MCF 10A (cell line): Measurements from ENCODE around the gene PRPF4. TPM values are rescaled to one million over a fixed set of nuclear protein-coding genes. Genes with fewer than 3 reads are reported as not detected.
"Not testable (repeated sequence)": the region's sequence is repeated elsewhere in the genome, so short reads cannot be mapped to it uniquely, and the experiment has no call there.

Experiments used
- BruUV-seq: library from RNA; stranded (reverse); fragments of 400-500 nt; replicated peaks from 2 replicates; lab custom pipeline; 2021; lab: Mats Ljungman, UMichigan
- CTCF ChIA-PET: fragments of 300-600 bp; sonication (Branson Sonifier 250); formaldehyde crosslinking; extraction: SDS; loops from one replicate; lab custom pipeline; 2021; ENCODE audit warnings: antibody characterized with exemption, inconsistent platforms; lab: Yijun Ruan, JAX
- POLR2A ChIA-PET: fragments of 300-600, 350-650 bp; sonication (Branson Sonifier 250); formaldehyde crosslinking; extraction: SDS; loops from one replicate; lab custom pipeline; 2020; ENCODE audit warnings: antibody characterized with exemption, inconsistent platforms; lab: Yijun Ruan, JAX
- DNase-seq: peaks from one replicate; pipeline ENCODE4 v3.0.0-alpha.2; 2018; ENCODE audit not compliant: unreplicated experiment
- H3K27ac Mint-ChIP-seq: one replicate; pipeline ENCODE4 v1.8.0; 2022; ENCODE audit warnings: mild to moderate bottlenecking, low read depth, mixed read lengths; ENCODE audit not compliant: unreplicated experiment
- H3K27me3 Mint-ChIP-seq: one replicate; pipeline ENCODE4 v1.8.0; 2022; ENCODE audit warnings: mixed read lengths; ENCODE audit not compliant: insufficient read depth, unreplicated experiment
- H3K36me3 Mint-ChIP-seq: one replicate; pipeline ENCODE4 v1.8.0; 2022; ENCODE audit warnings: mild to moderate bottlenecking, moderate library complexity, mixed read lengths; ENCODE audit not compliant: insufficient read depth, unreplicated experiment
- H3K4me1 Mint-ChIP-seq: one replicate; pipeline ENCODE4 v1.8.0; 2022; ENCODE audit warnings: mixed read lengths; ENCODE audit not compliant: insufficient read depth, unreplicated experiment
- H3K4me3 Mint-ChIP-seq: one replicate; pipeline ENCODE4 v1.8.0; 2022; ENCODE audit warnings: mild to moderate bottlenecking, moderate library complexity, mixed read lengths; ENCODE audit not compliant: unreplicated experiment
- H3K9me3 Mint-ChIP-seq: one replicate; pipeline ENCODE4 v1.8.0; 2022; ENCODE audit warnings: mixed read lengths; ENCODE audit not compliant: unreplicated experiment
- CTCF ChIP-seq: fragments of 200-600 bp; IDR thresholded peaks from one replicate; pipeline ENCODE4 v1.8.0; 2022; ENCODE audit warnings: antibody characterized with exemption, mild to moderate bottlenecking; ENCODE audit not compliant: unreplicated experiment
- intact Hi-C: fragments of 100-400 bp; cut with micrococcal nuclease; formaldehyde crosslinking; loops from 2 replicates; pipeline ENCODE4 v1.14.1; 2022
- total RNA-seq: library from RNA; stranded (reverse); gene quantifications from 2 replicates; pipeline ENCODE4 v1.2.3, GENCODE V29; 2022

Gene PRPF4
- total RNA-seq, 1 experiment from 2014 or later, result 37.3 TPM

- Mint-ChIP-seq H3K4me3 (no peak overlapping the region), H3K4me1 (no peaks in the 10 kb centered on the region), H3K27me3 (no peaks in the 10 kb centered on the region), H3K36me3 (peaks cover 96% of the 10 kb centered on the region), H3K27ac (no peak overlapping the region), H3K9me3 (no peaks in the 10 kb centered on the region)
- intact Hi-C loops, result no loop called here
- ChIA-PET POLR2A (no interaction called here), CTCF (interaction anchor here (1.2 kb wide), 1 partner anchor 113 kb away, joined by 3 read pairs; no protein-coding TSS in a partner anchor)
- BruUV-seq, result no TSS peak
- no peak for TF ChIP-seq CTCF
- DNase-seq, result no peak
Observed at GRCh38 chr9:113289091-113289490, 13.6 kb downstream of the PRPF4 start.

- H3K36me3 Mint-ChIP-seq, result peaks cover 85% of the 10 kb centered on the region
- intact Hi-C loops, result no loop called here
Observed at GRCh38 chr9:113290052-113290607, 14.7 kb downstream of the PRPF4 start.

GRCh38 chr9:113293285-113293878, 17.9 kb downstream of the PRPF4 start:
- POLR2A ChIA-PET, result no interaction called here
- TF ChIP-seq CTCF, result no peak
- Mint-ChIP-seq H3K36me3 (peaks cover 54% of the 10 kb centered on the region), H3K4me3 (no peak overlapping the region), H3K27me3 (no peaks in the 10 kb centered on the region), H3K9me3 (no peaks in the 10 kb centered on the region), H3K27ac (no peak overlapping the region), H3K4me1 (no peaks in the 10 kb centered on the region)
- no TSS peak for BruUV-seq
- intact Hi-C loops, result no loop called here
- CTCF ChIA-PET, result no interaction called here
- DNase-seq, result no peak

More at GRCh38 chr9:113290052-113290607, 14.7 kb downstream of the PRPF4 start:
- POLR2A ChIA-PET, result no interaction called here
- Mint-ChIP-seq H3K9me3 (no peaks in the 10 kb centered on the region), H3K27ac (peak overlapping the region; percentile 6), H3K4me3 (no peak overlapping the region), H3K4me1 (no peaks in the 10 kb centered on the region), H3K27me3 (no peaks in the 10 kb centered on the region)
- BruUV-seq, result no TSS peak
- no peak for TF ChIP-seq CTCF
- no peak for DNase-seq
- CTCF ChIA-PET, result interaction anchor here (0.6 to 1.3 kb wide), 8 partner anchors 15 to 1126 kb away, joined by 3 to 5 read pairs (median 3); no protein-coding TSS in a partner anchor

GRCh38 chr9:113296247-113296646, 20.8 kb downstream of the PRPF4 start:
- POLR2A ChIA-PET, H3K27ac Mint-ChIP-seq, H3K4me1 Mint-ChIP-seq, DNase-seq, H3K4me3 Mint-ChIP-seq, intact Hi-C loops, H3K9me3 Mint-ChIP-seq, BruUV-seq: not testable (repeated sequence)
- Mint-ChIP-seq H3K36me3 (peaks cover 32% of the 10 kb centered on the region), H3K27me3 (peaks cover 27% of the 10 kb centered on the region)
- CTCF ChIA-PET, result interaction anchor here (0.6 to 0.7 kb wide), 2 partner anchors 19 to 362 kb away, joined by 3 read pairs; no protein-coding TSS in a partner anchor
